SU-DHL-6 (cell line): Measurements from ENCODE around the gene MYO5C.

Source experiments
- H2AFZ ChIP-seq: fragments of 200-600 bp; sonication (generic); 2 replicates; pipeline ENCODE4 v1.6.1; 2014; ENCODE audit warnings: low read depth, mild to moderate bottlenecking, moderate library complexity, mixed read lengths, antibody characterized with exemption, low read length; ENCODE audit not compliant: severe bottlenecking
- H3F3A ChIP-seq: fragments of 200-600 bp; shearing (Covaris generic); 2 replicates; pipeline ENCODE4 v1.6.0; 2016; ENCODE audit warnings: antibody characterized with exemption, mild to moderate bottlenecking; ENCODE audit not compliant: insufficient read depth
- H3K27ac ChIP-seq: fragments of 200-600 bp; sonication (generic); 2 replicates; pipeline ENCODE4 v1.5.1; 2016; ENCODE audit warnings: low read depth, mild to moderate bottlenecking, low read length, moderate library complexity, mixed read lengths
- H3K27me3 ChIP-seq: fragments of 200-600 bp; sonication (generic), shearing (Covaris generic); 2 replicates; pipeline ENCODE4 v1.6.0; 2014; ENCODE audit warnings: mild to moderate bottlenecking, low read length
- H3K36me3 ChIP-seq: fragments of 200-600 bp; sonication (generic); 2 replicates; pipeline ENCODE4 v1.6.1; 2014; ENCODE audit warnings: mild to moderate bottlenecking, low read length, mixed read lengths
- H3K4me2 ChIP-seq: fragments of 300-600, 200-600 bp; shearing (Covaris generic), sonication (generic); 2 replicates; pipeline ENCODE4 v1.6.0; 2014; ENCODE audit warnings: low read length, low read depth, mild to moderate bottlenecking; ENCODE audit not compliant: poor library complexity, severe bottlenecking
- H3K4me3 ChIP-seq: fragments of 200-600 bp; sonication (generic); 2 replicates; pipeline ENCODE4 v1.5.1; 2014; ENCODE audit warnings: antibody characterized with exemption, low read length, mild to moderate bottlenecking, mixed read lengths; ENCODE audit not compliant: insufficient read depth, poor library complexity, severe bottlenecking
- H3K79me2 ChIP-seq: fragments of 200-600 bp; sonication (generic); 2 replicates; pipeline ENCODE4 v1.6.1; 2014; ENCODE audit warnings: mild to moderate bottlenecking, low read length, moderate library complexity; ENCODE audit not compliant: insufficient read depth
- H3K9ac ChIP-seq: fragments of 200-600 bp; sonication (generic); 2 replicates; pipeline ENCODE4 v1.7.0; 2014; ENCODE audit warnings: mild to moderate bottlenecking, low read length
- H3K9me2 ChIP-seq: fragments of 200-600 bp; sonication (generic); replicated peaks from 2 replicates; pipeline ENCODE4 v1.6.1; 2014; ENCODE audit warnings: low read length; ENCODE audit not compliant: insufficient read depth
- H3K9me3 ChIP-seq: fragments of 200-600 bp; sonication (generic); 2 replicates; pipeline ENCODE4 v1.6.1; 2014; ENCODE audit warnings: low read length, mixed read lengths; ENCODE audit not compliant: insufficient read depth
- H4K20me1 ChIP-seq: fragments of 200-600 bp; sonication (generic); 2 replicates; pipeline ENCODE4 v1.6.1; 2014; ENCODE audit warnings: low read depth, mild to moderate bottlenecking, antibody characterized with exemption, low read length, moderate library complexity, mixed read lengths
- EZH2phosphoT487 ChIP-seq: fragments of 200-600 bp; sonication (generic), shearing (Covaris generic); conservative IDR thresholded peaks from 2 replicates; pipeline ENCODE4 v1.6.1; 2018; ENCODE audit warnings: mild to moderate bottlenecking, antibody characterized with exemption, low read length, moderate library complexity, mixed read lengths
- TF ChIP-seq, protein P1 (sequence below): fragments of 200-600 bp; sonication (generic); IDR thresholded peaks from one replicate; pipeline ENCODE4 v1.5.1; 2017; ENCODE audit warnings: antibody characterized with exemption, mild to moderate bottlenecking, low read length, moderate library complexity; ENCODE audit not compliant: insufficient read depth, poor library complexity, severe bottlenecking

Gene MYO5C

GRCh38 chr15:52291204-52291603 lies 4.4 kb downstream of the MYO5C start:
- Histone ChIP-seq H3K9me2 (no peaks in the 10 kb centered on the region), H3K4me2 (no peak overlapping the region), H3K4me3 (no peak overlapping the region), H3K36me3 (no peaks in the 10 kb centered on the region), H3K79me2 (no peaks in the 10 kb centered on the region), H3K9me3 (no peaks in the 10 kb centered on the region), H3K27ac (no peak overlapping the region), H3K9ac (no peak overlapping the region), H4K20me1 (no peaks in the 10 kb centered on the region), H3F3A (no peaks in the 10 kb centered on the region), H3K27me3 (no peaks in the 10 kb centered on the region), H2AFZ (no peak overlapping the region)
- TF ChIP-seq, protein P1, sequence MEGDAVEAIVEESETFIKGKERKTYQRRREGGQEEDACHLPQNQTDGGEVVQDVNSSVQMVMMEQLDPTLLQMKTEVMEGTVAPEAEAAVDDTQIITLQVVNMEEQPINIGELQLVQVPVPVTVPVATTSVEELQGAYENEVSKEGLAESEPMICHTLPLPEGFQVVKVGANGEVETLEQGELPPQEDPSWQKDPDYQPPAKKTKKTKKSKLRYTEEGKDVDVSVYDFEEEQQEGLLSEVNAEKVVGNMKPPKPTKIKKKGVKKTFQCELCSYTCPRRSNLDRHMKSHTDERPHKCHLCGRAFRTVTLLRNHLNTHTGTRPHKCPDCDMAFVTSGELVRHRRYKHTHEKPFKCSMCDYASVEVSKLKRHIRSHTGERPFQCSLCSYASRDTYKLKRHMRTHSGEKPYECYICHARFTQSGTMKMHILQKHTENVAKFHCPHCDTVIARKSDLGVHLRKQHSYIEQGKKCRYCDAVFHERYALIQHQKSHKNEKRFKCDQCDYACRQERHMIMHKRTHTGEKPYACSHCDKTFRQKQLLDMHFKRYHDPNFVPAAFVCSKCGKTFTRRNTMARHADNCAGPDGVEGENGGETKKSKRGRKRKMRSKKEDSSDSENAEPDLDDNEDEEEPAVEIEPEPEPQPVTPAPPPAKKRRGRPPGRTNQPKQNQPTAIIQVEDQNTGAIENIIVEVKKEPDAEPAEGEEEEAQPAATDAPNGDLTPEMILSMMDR: no peak
- TF ChIP-seq EZH2phosphoT487: no peak

- no peaks in the 10 kb centered on the region for H3F3A ChIP-seq
- H2AFZ ChIP-seq: no peak overlapping the region
- H3K9ac ChIP-seq: no peak overlapping the region
- no peaks in the 10 kb centered on the region for H3K9me3 ChIP-seq
- H3K4me2 ChIP-seq: no peak overlapping the region
- no peak overlapping the region for H3K27ac ChIP-seq
- H3K4me3 ChIP-seq: no peak overlapping the region
- H3K79me2 ChIP-seq: no peaks in the 10 kb centered on the region
- no peaks in the 10 kb centered on the region for H4K20me1 ChIP-seq
- no peaks in the 10 kb centered on the region for H3K27me3 ChIP-seq
- H3K9me2 ChIP-seq: no peaks in the 10 kb centered on the region
- TF ChIP-seq, protein P1: no peak
- TF ChIP-seq EZH2phosphoT487: no peak
- no peaks in the 10 kb centered on the region for H3K36me3 ChIP-seq
These were observed 4.8 kb downstream of the MYO5C start for GRCh38 chr15:52290800-52291199.

- no peak overlapping the region for H3K4me2 ChIP-seq
- H3K79me2 ChIP-seq: no peaks in the 10 kb centered on the region
These were observed 5.3 kb downstream of the MYO5C start for GRCh38 chr15:52290329-52290728.

More at GRCh38 chr15:52290329-52290728, 5.3 kb downstream of the MYO5C start:
- TF ChIP-seq EZH2phosphoT487: no peak
- TF ChIP-seq, protein P1: no peak
- H3K9me2 ChIP-seq: no peaks in the 10 kb centered on the region
- no peaks in the 10 kb centered on the region for H3F3A ChIP-seq
- H4K20me1 ChIP-seq: no peaks in the 10 kb centered on the region
- no peak overlapping the region for H3K9ac ChIP-seq
- H3K4me3 ChIP-seq: no peak overlapping the region
- H3K36me3 ChIP-seq: no peaks in the 10 kb centered on the region
- no peak overlapping the region for H3K27ac ChIP-seq
- H3K9me3 ChIP-seq: no peaks in the 10 kb centered on the region
- no peaks in the 10 kb centered on the region for H3K27me3 ChIP-seq
- H2AFZ ChIP-seq: no peak overlapping the region
